Skeletal muscle satellite cell (primary cell): ENCODE results near the gene XPOT. TPM values are rescaled to one million over a fixed set of nuclear protein-coding genes. Genes with fewer than 3 reads are reported as not detected.
"Not testable (repeated sequence)": the region's sequence is repeated elsewhere in the genome, so short reads cannot be mapped to it uniquely, and the experiment has no call there.

ENCODE experiments used
- H3K27me3 ChIP-seq: 2 replicates; pipeline ENCODE4 v1.7.0; 2013; ENCODE audit warnings: low read length; ENCODE audit not compliant: control insufficient read depth, insufficient read depth
- H3K36me3 ChIP-seq: 2 replicates; pipeline ENCODE4 v1.7.0; 2013; ENCODE audit warnings: mild to moderate bottlenecking, control low read depth, low read length; ENCODE audit not compliant: insufficient read depth
- H3K4me1 ChIP-seq: 2 replicates; pipeline ENCODE4 v1.7.0; 2013; ENCODE audit warnings: low read length; ENCODE audit not compliant: control insufficient read depth, insufficient read depth
- H3K4me2 ChIP-seq: 2 replicates; pipeline ENCODE4 v1.7.0; 2013; ENCODE audit warnings: mild to moderate bottlenecking, low read length
- H3K4me3 ChIP-seq: 2 replicates; pipeline ENCODE4 v1.7.0; 2013; ENCODE audit warnings: low read length
- H3K9ac ChIP-seq: 2 replicates; pipeline ENCODE4 v1.7.0; 2013; ENCODE audit warnings: mild to moderate bottlenecking, low read depth, low read length, moderate library complexity
- H3K9me3 ChIP-seq: replicated peaks from 2 replicates; pipeline ENCODE4 v1.7.0; 2013; ENCODE audit warnings: mild to moderate bottlenecking, control low read depth, low read length
- total RNA-seq: library from RNA; depleted of rRNA; stranded (reverse); fragments of >200 nt; gene quantifications from 2 replicates; pipeline ENCODE4 v1.2.3, GENCODE V29; 2012; rRNA removed

The XPOT gene
- total RNA-seq = 79.3 and 94.6 TPM in 2 replicates

DNA sequence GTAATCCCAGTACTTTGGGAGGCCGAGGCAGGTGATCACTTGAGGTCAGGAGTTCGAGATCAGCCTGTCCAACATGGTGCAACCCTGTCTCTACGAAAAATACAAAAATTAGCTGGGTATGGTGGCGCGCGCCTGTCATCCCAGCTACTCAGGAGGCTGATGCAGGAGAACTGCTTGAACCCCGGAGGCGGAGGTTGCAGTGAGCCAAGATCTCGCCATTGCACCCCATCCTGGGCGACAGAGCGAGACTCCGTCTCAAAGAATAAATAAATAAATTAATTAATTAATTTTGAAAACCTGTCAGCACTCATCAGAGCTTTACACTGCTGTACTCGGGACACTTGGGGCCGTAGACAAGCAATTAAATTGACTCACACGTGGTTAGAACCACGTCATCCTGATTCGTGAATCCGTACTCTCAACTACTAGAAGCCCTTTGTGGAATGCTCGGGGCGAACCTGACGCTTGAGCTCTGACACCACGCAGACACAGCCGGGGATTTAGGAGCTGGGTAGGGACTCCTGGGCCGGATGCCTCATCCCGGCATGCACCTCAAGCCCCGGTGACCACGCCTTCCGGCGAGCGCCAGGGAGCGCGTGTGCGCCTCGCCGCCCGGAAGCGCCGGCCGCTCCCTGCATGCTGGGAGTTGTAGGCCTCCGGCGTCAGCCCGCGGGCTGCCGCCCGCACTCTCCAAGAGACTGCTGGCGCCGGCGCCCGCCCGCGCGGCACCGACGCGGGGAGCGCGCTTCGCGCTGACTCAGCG lies at the start of gene XPOT:
TSS of gene XPOT (plus strand) at position 686 of the 763 bp plus-strand sequence. CDS start 5,644 bp downstream, outside the sequence.
- H3K4me3 ChIP-seq = peak within 1 kb of the TSS; percentile 94
- H3K27me3 ChIP-seq = no peaks in the 10 kb centered on the region
- no peaks in the 10 kb centered on the region for H3K9me3 ChIP-seq
- H3K36me3 ChIP-seq = no peaks in the 10 kb centered on the region
- peaks cover 20% of the 10 kb centered on the region for H3K4me1 ChIP-seq
- peak within 1 kb of the TSS; percentile 97 for H3K9ac ChIP-seq
- peak within 1 kb of the TSS; percentile 93 for H3K4me2 ChIP-seq

DNA sequence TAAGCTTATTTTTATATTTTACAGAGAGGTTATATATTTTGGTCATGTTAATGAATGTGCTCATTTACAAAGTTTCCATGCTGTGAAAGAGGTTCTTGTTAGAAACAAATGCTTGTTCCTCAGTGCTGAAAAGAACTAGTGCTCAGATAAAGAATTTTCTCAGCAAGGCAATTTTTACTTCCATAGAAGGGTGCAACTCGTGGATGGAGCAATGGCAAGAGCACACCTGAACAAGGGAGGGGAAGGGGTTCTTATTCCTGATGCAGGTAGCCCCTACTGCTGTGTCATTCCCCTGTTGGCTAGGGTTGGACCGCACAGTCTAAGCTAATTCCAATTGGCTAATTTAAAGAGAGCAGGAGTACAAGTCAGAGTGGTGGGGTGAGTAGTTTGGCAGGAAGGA lies 48.0 kb upstream of the XPOT start:
- not testable (repeated sequence) for H3K4me1 ChIP-seq, H3K36me3 ChIP-seq, H3K4me2 ChIP-seq, H3K9ac ChIP-seq, H3K4me3 ChIP-seq, H3K27me3 ChIP-seq, H3K9me3 ChIP-seq

DNA sequence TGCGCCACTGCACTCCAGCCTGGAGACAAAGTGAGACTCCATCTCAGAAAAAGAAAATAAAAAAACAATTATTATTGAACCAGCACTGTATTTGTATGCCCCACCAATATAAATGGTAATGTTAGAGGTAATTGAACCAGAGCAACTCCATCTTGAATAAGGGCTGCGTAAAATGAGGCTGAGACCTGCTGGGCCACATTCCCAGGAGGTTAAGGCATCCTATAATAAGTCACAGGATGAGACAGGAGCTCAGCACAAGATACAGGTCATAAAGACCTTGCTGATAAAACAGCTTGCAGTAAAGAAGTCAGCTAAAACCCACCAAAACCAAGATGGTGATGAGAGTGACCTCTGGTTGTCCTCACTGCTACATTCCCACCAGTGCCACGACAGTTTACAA lies 43.0 kb upstream of the XPOT start:
- H3K4me2 ChIP-seq, H3K4me3 ChIP-seq, H3K9ac ChIP-seq, H3K4me1 ChIP-seq, H3K36me3 ChIP-seq, H3K9me3 ChIP-seq, H3K27me3 ChIP-seq: not testable (repeated sequence)

- Histone ChIP-seq H3K4me3 (no peak overlapping the region), H3K36me3 (no peaks in the 10 kb centered on the region), H3K9ac (no peak overlapping the region), H3K4me1 (no peaks in the 10 kb centered on the region), H3K4me2 (no peak overlapping the region), H3K9me3 (no peaks in the 10 kb centered on the region), H3K27me3 (no peaks in the 10 kb centered on the region)
Measured at GRCh38 chr12:64362721-64363305, 41.4 kb upstream of the XPOT start.

- no peak overlapping the region for H3K9ac ChIP-seq
- H3K9me3 ChIP-seq = peaks cover 2% of the 10 kb centered on the region
- H3K4me1 ChIP-seq = peaks cover 16% of the 10 kb centered on the region
- H3K36me3 ChIP-seq = no peaks in the 10 kb centered on the region
- H3K27me3 ChIP-seq = no peaks in the 10 kb centered on the region
- H3K4me2 ChIP-seq = no peak overlapping the region
- no peak overlapping the region for H3K4me3 ChIP-seq
Measured at GRCh38 chr12:64383675-64384074, 20.5 kb upstream of the XPOT start.

- H3K4me2 ChIP-seq = peak overlapping the region; percentile 48
- H3K27me3 ChIP-seq = no peaks in the 10 kb centered on the region
- H3K9me3 ChIP-seq = peaks cover 2% of the 10 kb centered on the region
- peaks cover 16% of the 10 kb centered on the region for H3K4me1 ChIP-seq
- H3K36me3 ChIP-seq = no peaks in the 10 kb centered on the region
- H3K9ac ChIP-seq = no peak overlapping the region
- no peak overlapping the region for H3K4me3 ChIP-seq
Measured at GRCh38 chr12:64385019-64385418, 19.2 kb upstream of the XPOT start.

- Histone ChIP-seq H3K9me3 (no peaks in the 10 kb centered on the region), H3K4me1 (peaks cover 16% of the 10 kb centered on the region), H3K4me2 (peak overlapping the region; percentile 48)
Measured at GRCh38 chr12:64385468-64385867, 18.7 kb upstream of the XPOT start.

GRCh38 chr12:64387197-64387816 lies 16.9 kb upstream of the XPOT start:
- no peaks in the 10 kb centered on the region for H3K9me3 ChIP-seq
- H3K27me3 ChIP-seq = no peaks in the 10 kb centered on the region
- H3K4me2 ChIP-seq = no peak overlapping the region
- no peaks in the 10 kb centered on the region for H3K36me3 ChIP-seq
- H3K4me3 ChIP-seq = no peak overlapping the region
- H3K4me1 ChIP-seq = peaks cover 16% of the 10 kb centered on the region
- H3K9ac ChIP-seq = no peak overlapping the region

More at GRCh38 chr12:64385468-64385867, 18.7 kb upstream of the XPOT start:
- no peak overlapping the region for H3K9ac ChIP-seq
- H3K27me3 ChIP-seq = no peaks in the 10 kb centered on the region
- no peaks in the 10 kb centered on the region for H3K36me3 ChIP-seq
- no peak overlapping the region for H3K4me3 ChIP-seq

DNA sequence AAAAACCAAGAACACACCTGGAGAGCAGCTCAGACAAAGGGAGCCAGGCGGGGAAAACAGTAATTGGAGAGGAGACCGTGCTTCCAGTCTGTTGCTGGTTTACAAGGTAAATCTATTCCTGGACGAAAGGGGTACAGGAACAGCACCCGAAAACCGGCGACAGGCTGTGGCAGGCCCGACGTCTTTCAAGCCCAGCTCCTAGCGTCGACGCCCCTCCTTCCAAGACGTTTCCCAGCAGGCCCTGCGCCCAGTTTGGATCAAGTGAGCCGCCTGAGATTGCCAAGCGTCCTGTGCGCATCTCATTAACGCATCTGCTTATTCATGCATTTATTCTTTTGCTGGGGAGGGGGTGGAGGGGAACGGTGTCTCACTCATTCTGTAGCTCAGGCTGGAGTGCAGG lies 15.0 kb upstream of the XPOT start:
- Histone ChIP-seq H3K36me3 (no peaks in the 10 kb centered on the region), H3K4me3 (no peak overlapping the region), H3K9ac (no peak overlapping the region), H3K27me3 (no peaks in the 10 kb centered on the region), H3K4me2 (no peak overlapping the region), H3K4me1 (peaks cover 10% of the 10 kb centered on the region), H3K9me3 (no peaks in the 10 kb centered on the region)

- Histone ChIP-seq H3K4me2 (peak within 1 kb of the TSS; percentile 84), H3K4me1 (peaks cover 5% of the 10 kb centered on the region), H3K9me3 (no peaks in the 10 kb centered on the region), H3K27me3 (no peaks in the 10 kb centered on the region), H3K9ac (peak within 1 kb of the TSS; percentile 27), H3K36me3 (no peaks in the 10 kb centered on the region), H3K4me3 (peak within 1 kb of the TSS; percentile 67)
Measured at GRCh38 chr12:64390275-64390851, 13.8 kb upstream of the XPOT start, which contains the start of gene C12orf56. TSS of gene C12orf56 (minus strand) at chr12:64390758. CDS start at chr12:64390565, 193 bp downstream.

DNA sequence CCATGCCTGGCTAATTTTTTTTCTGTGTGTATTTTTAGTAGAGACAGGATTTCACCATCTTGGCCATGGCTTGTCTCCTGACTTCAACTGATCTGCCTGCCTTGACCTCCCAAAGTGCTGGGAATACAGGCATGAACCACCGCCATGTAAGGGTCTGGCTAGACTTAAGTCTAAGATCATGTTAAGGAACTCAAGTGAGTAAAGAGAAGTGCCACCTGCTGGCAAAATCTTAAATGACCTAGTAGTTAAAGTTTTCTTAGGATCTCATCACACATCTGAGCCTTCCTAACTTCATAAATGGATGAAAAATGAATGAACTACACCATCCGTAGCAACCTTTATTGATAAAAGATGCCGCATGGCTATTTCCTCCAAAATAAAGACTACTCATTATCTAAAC lies 12.0 kb upstream of the XPOT start:
- Histone ChIP-seq H3K36me3 (no peaks in the 10 kb centered on the region), H3K9ac (no peak overlapping the region), H3K4me2 (no peak overlapping the region), H3K4me1 (no peaks in the 10 kb centered on the region), H3K27me3 (no peaks in the 10 kb centered on the region), H3K4me3 (no peak overlapping the region), H3K9me3 (no peaks in the 10 kb centered on the region)
